ENCODE results near the gene RINT1. TPM values are rescaled to one million over a fixed set of nuclear protein-coding genes. Genes with fewer than 3 reads are reported as not detected.

Gene RINT1
- 10 to 100 TPM; 21.0 to 26.0 TPM for total RNA-seq
- 20.3 TPM for polyA plus RNA-seq (2013, experiment 1 of 2)
- 18.9 TPM for polyA plus RNA-seq (2013, experiment 2 of 2)
- long read RNA-seq, experiment 1, transcript RINT1-201 (15 exons, 2,976 nt): major isoform, 8 of 15 reads
- long read RNA-seq, experiment 1, partial matches to known transcripts: 5 of 15 reads
- long read RNA-seq, experiment 1, other reads (novel, unspliced or antisense): 2 of 15 reads
- long read RNA-seq, experiment 2, transcript RINT1-201 (15 exons, 2,976 nt): major isoform, 28 of 50 reads
- long read RNA-seq, experiment 2, partial matches to known transcripts: 3 of 50 reads
- long read RNA-seq, experiment 2, other reads (novel, unspliced or antisense): 19 of 50 reads
- long read RNA-seq, experiment 3, transcript RINT1-201 (15 exons, 2,976 nt): major isoform, 169 of 194 reads
- long read RNA-seq, experiment 3, partial matches to known transcripts: 4 of 194 reads
- long read RNA-seq, experiment 3, other reads (novel, unspliced or antisense): 21 of 194 reads
- long read RNA-seq, experiment 4, transcript RINT1-201 (15 exons, 2,976 nt): major isoform, 6 of 9 reads
- long read RNA-seq, experiment 4, partial matches to known transcripts: 2 of 9 reads
- long read RNA-seq, experiment 4, other reads (novel, unspliced or antisense): 1 of 9 reads

GRCh38 chr7:105531792-105532671, at the start of gene RINT1:
Gene RINT1 (plus strand): TSS chr7:105532201. CDS start chr7:105532316, 115 bp downstream.
- H3K27me3 Mint-ChIP-seq (ENCODE audit: insufficient read depth): no peaks in the 10 kb centered on the region
- Histone ChIP-seq H3K27me3 (ENCODE audit: control insufficient read depth, insufficient read depth, low read length, poor library complexity, severe bottlenecking) (no peaks in the 10 kb centered on the region), H3K9ac (ENCODE audit: extremely low read depth, low read length, poor library complexity, severe bottlenecking) (peak within 1 kb of the TSS; percentile 89), H3K4me1 (ENCODE audit: control insufficient read depth, insufficient read depth, low read length) (no peaks in the 10 kb centered on the region), H3K36me3 (ENCODE audit: control insufficient read depth, insufficient read depth, low read length) (peaks cover 22% of the 10 kb centered on the region), H3K9me3 (ENCODE audit: control insufficient read depth, low read length) (no peaks in the 10 kb centered on the region), H3K4me3 (ENCODE audit: low read length) (peak within 1 kb of the TSS; percentile 97), H3K27ac (ENCODE audit: low read depth, low read length) (peak within 1 kb of the TSS; percentile 24)
- peaks cover 6% of the 10 kb centered on the region for H3K36me3 Mint-ChIP-seq (ENCODE audit: low read depth)
- H3K27ac Mint-ChIP-seq: peak within 1 kb of the TSS; percentile 92
- DNase-seq: peak; percentile 98
- H3K4me1 Mint-ChIP-seq: peaks cover 13% of the 10 kb centered on the region
- H3K9me3 Mint-ChIP-seq: no peaks in the 10 kb centered on the region
- peak within 1 kb of the TSS; percentile 90 for H3K4me3 Mint-ChIP-seq
- TF ChIP-seq, protein P1, sequence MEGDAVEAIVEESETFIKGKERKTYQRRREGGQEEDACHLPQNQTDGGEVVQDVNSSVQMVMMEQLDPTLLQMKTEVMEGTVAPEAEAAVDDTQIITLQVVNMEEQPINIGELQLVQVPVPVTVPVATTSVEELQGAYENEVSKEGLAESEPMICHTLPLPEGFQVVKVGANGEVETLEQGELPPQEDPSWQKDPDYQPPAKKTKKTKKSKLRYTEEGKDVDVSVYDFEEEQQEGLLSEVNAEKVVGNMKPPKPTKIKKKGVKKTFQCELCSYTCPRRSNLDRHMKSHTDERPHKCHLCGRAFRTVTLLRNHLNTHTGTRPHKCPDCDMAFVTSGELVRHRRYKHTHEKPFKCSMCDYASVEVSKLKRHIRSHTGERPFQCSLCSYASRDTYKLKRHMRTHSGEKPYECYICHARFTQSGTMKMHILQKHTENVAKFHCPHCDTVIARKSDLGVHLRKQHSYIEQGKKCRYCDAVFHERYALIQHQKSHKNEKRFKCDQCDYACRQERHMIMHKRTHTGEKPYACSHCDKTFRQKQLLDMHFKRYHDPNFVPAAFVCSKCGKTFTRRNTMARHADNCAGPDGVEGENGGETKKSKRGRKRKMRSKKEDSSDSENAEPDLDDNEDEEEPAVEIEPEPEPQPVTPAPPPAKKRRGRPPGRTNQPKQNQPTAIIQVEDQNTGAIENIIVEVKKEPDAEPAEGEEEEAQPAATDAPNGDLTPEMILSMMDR (conservative IDR thresholded peaks at IDR 0.05): peak; percentile 83
- WGBS, 2 experiments (ENCODE audit: insufficient coverage in 1 of 2, insufficient read length in 1 of 2): 0 to 2% methylated on average over 19 to 42 of the region's 42 CpGs

- 88 to 96% methylated on average over 4 to 6 of the region's 6 CpGs for WGBS, 2 experiments (ENCODE audit: insufficient coverage in 1 of 2, insufficient read length in 1 of 2)
- no peaks in the 10 kb centered on the region for H3K27me3 Mint-ChIP-seq (ENCODE audit: insufficient read depth)
- no peak overlapping the region for H3K4me3 Mint-ChIP-seq
- H3K4me3 ChIP-seq (ENCODE audit: low read length): no peak overlapping the region
- no peak overlapping the region for H3K9ac ChIP-seq (ENCODE audit: extremely low read depth, low read length, poor library complexity, severe bottlenecking)
- H3K27ac ChIP-seq (ENCODE audit: low read depth, low read length): no peak overlapping the region
- DNase-seq: no peak
- H3K9me3 ChIP-seq (ENCODE audit: control insufficient read depth, low read length): no peaks in the 10 kb centered on the region
- peaks cover 34% of the 10 kb centered on the region for H3K36me3 ChIP-seq (ENCODE audit: control insufficient read depth, insufficient read depth, low read length)
- H3K9me3 Mint-ChIP-seq: no peaks in the 10 kb centered on the region
- TF ChIP-seq, protein P1 (conservative IDR thresholded peaks at IDR 0.05): peak; percentile 64
- peaks cover 2% of the 10 kb centered on the region for H3K4me1 Mint-ChIP-seq
- no peaks in the 10 kb centered on the region for H3K27me3 ChIP-seq (ENCODE audit: control insufficient read depth, insufficient read depth, low read length, poor library complexity, severe bottlenecking)
- peaks cover 49% of the 10 kb centered on the region for H3K36me3 Mint-ChIP-seq (ENCODE audit: low read depth)
- peak overlapping the region; percentile 19 for H3K27ac Mint-ChIP-seq
- no peaks in the 10 kb centered on the region for H3K4me1 ChIP-seq (ENCODE audit: control insufficient read depth, insufficient read depth, low read length)
Measured at GRCh38 chr7:105487579-105488571, 44.1 kb upstream of the RINT1 start.
